ENCODE results near the gene RMC1. TPM values are rescaled to one million over a fixed set of nuclear protein-coding genes. Genes with fewer than 3 reads are reported as not detected.

RMC1 gene
- total RNA-seq, 1 donor from 2014 or later, result 26.8 TPM

DNA sequence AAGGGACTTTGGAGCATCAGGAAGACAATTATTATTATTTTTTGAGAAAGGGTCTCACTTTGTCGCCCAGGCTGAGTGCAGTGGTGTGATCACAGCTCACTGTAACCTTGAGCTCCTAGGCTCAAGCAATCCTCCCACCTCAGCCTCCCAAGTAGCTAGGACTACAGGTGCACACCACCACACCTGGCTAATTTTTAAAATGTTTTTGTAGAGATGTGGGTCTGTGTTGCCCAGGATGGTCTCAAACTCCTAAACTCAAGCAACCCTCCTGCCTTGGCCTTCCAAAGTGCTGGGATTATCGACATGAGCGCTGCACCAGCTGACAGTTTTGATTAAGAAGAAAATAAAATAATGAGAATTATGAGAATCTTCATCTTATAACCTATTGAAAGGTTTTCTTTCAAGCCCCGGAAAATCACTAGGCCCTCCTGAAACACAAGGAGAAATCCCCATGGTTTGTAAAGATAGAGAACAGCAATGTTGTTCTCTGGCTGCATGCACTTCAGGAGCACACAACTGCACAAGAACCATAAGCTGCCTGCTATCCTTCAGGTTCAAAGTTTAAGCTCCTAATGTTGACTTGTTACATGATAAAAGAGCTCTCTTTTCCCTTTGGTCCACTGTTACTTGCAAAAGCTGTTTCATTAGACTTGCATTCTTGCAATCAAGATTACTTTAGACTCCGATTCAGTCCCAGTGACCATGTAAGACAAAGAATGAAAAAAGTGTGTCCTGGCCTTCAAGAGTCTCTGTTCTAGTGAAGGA is 66.2 kb downstream of the RMC1 start:
- Mint-ChIP-seq H3K4me1 (ENCODE audit: low read depth) (peaks cover 13% of the 10 kb centered on the region), H3K27ac (ENCODE audit: unreplicated experiment) (no peak overlapping the region), H3K9me3 (ENCODE audit: low read depth) (no peaks in the 10 kb centered on the region), H3K27me3 (ENCODE audit: low read depth) (no peaks in the 10 kb centered on the region), H3K36me3 (ENCODE audit: low read depth) (peaks cover 28% of the 10 kb centered on the region), H3K4me3 (ENCODE audit: unreplicated experiment) (no peak overlapping the region)
- TF ChIP-seq, protein P1, sequence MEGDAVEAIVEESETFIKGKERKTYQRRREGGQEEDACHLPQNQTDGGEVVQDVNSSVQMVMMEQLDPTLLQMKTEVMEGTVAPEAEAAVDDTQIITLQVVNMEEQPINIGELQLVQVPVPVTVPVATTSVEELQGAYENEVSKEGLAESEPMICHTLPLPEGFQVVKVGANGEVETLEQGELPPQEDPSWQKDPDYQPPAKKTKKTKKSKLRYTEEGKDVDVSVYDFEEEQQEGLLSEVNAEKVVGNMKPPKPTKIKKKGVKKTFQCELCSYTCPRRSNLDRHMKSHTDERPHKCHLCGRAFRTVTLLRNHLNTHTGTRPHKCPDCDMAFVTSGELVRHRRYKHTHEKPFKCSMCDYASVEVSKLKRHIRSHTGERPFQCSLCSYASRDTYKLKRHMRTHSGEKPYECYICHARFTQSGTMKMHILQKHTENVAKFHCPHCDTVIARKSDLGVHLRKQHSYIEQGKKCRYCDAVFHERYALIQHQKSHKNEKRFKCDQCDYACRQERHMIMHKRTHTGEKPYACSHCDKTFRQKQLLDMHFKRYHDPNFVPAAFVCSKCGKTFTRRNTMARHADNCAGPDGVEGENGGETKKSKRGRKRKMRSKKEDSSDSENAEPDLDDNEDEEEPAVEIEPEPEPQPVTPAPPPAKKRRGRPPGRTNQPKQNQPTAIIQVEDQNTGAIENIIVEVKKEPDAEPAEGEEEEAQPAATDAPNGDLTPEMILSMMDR (IDR thresholded peaks at IDR 0.05), result no peak
- no peak for DNase-seq (ENCODE audit: low spot score)

DNA sequence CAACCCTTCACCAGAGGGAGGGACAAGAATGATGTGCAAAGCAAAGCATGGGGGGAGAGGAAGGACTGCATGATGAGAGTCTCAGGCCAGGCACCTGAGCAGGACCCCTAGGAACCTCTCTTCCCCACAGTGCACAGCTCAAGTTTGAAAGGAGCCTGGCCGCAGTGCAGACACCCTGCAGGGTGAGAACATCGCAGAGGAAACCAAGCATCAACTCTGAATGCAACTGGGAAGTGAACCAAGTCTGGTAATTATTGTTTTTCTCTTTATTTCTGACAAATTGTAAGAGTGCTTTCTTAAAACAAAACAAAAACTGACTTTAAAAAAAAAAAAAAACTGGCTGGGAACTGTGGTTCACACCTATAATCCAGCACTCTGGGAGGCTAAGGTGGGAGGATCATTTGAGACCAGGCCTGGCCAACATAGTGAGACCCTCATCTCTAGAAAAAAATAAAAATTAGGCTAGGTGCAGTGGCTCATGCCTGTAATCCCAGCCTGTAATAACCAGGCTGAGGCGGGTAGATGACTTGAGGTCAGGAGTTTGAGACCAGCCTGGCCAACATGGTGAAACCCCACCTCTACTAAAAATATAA is 67.7 kb downstream of the RMC1 start:
- no peaks in the 10 kb centered on the region for H3K27me3 Mint-ChIP-seq (ENCODE audit: low read depth)
- TF ChIP-seq, protein P1 (IDR thresholded peaks at IDR 0.05), result no peak
- H3K36me3 Mint-ChIP-seq (ENCODE audit: low read depth), result peaks cover 26% of the 10 kb centered on the region
- no peak overlapping the region for H3K4me3 Mint-ChIP-seq (ENCODE audit: unreplicated experiment)
- H3K9me3 Mint-ChIP-seq (ENCODE audit: low read depth), result no peaks in the 10 kb centered on the region
- peaks cover 22% of the 10 kb centered on the region for H3K4me1 Mint-ChIP-seq (ENCODE audit: low read depth)
- no peak for DNase-seq (ENCODE audit: low spot score)
- H3K27ac Mint-ChIP-seq (ENCODE audit: unreplicated experiment), result no peak overlapping the region

DNA sequence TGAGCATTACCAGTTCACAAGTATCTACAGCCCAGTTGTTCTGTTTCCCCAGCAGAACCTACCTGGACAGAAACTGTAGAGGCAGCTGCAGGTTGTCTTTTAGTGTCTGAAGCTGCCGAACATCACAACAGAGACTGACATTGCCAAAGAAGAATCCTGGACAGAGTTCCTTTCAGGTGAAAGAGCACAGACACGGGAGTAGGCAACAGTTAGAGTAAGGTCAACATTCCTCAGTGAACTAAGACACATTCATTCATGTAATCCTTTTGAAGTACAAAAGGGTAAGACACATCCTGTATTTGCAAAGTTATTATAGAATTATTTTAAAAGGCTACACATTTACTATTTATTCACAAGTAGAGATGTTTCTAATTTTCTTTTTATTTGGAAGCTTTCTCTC is 68.7 kb downstream of the RMC1 start:
- no peaks in the 10 kb centered on the region for H3K9me3 Mint-ChIP-seq (ENCODE audit: low read depth)
- H3K36me3 Mint-ChIP-seq (ENCODE audit: low read depth), result peaks cover 24% of the 10 kb centered on the region
- peaks cover 22% of the 10 kb centered on the region for H3K4me1 Mint-ChIP-seq (ENCODE audit: low read depth)
- no peak for DNase-seq (ENCODE audit: low spot score)
- no peak overlapping the region for H3K4me3 Mint-ChIP-seq (ENCODE audit: unreplicated experiment)
- TF ChIP-seq, protein P1 (IDR thresholded peaks at IDR 0.05), result no peak
- H3K27me3 Mint-ChIP-seq (ENCODE audit: low read depth), result no peaks in the 10 kb centered on the region
- no peak overlapping the region for H3K27ac Mint-ChIP-seq (ENCODE audit: unreplicated experiment)

DNA sequence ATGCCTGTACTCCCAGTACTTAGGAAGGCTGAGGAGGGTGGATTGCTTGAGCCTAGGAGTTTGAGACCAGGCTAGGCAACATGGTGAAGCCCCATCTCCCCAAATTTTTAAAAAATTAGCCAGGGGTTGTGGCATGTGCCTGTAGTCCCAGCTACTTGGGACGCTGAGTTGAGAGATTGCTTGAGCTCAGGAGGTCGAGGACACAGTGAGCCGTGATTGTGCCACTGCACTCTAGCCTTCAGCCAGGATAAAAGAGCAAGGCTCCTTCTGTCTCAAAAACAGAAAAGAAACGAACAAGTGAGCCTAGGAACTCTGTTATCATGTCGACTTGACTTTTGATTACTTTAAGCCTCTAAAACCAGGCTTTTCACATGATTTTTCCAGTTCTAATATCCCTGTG is 69.3 kb downstream of the RMC1 start:
- no peaks in the 10 kb centered on the region for H3K27me3 Mint-ChIP-seq (ENCODE audit: low read depth)
- H3K27ac Mint-ChIP-seq (ENCODE audit: unreplicated experiment), result no peak overlapping the region
- no peaks in the 10 kb centered on the region for H3K9me3 Mint-ChIP-seq (ENCODE audit: low read depth)
- peaks cover 20% of the 10 kb centered on the region for H3K36me3 Mint-ChIP-seq (ENCODE audit: low read depth)
- TF ChIP-seq, protein P1 (IDR thresholded peaks at IDR 0.05), result no peak
- DNase-seq (ENCODE audit: low spot score), result no peak
- H3K4me3 Mint-ChIP-seq (ENCODE audit: unreplicated experiment), result no peak overlapping the region
- peaks cover 22% of the 10 kb centered on the region for H3K4me1 Mint-ChIP-seq (ENCODE audit: low read depth)

DNA sequence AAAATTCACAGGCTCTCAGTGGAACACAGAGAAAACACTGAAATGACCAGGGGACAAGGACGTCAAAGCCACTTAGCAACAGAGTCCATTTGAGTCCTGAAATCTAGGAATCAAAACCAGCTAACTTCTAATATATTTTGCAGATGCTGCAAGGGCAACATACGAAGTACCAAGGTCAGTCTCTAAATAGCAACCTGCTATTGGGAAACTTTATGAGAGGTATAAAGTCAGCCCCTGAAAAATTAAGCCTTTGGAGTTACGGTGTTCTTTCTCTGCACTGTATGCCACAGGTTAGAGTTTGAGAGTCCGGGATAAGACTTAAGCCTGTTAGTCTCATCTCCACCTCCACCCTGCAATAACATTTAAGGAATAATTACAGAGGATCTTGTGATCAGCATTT is 69.7 kb downstream of the RMC1 start:
- Mint-ChIP-seq H3K27ac (ENCODE audit: unreplicated experiment) (no peak overlapping the region), H3K36me3 (ENCODE audit: low read depth) (peaks cover 19% of the 10 kb centered on the region), H3K27me3 (ENCODE audit: low read depth) (no peaks in the 10 kb centered on the region), H3K4me3 (ENCODE audit: unreplicated experiment) (no peak overlapping the region), H3K9me3 (ENCODE audit: low read depth) (no peaks in the 10 kb centered on the region), H3K4me1 (ENCODE audit: low read depth) (peaks cover 22% of the 10 kb centered on the region)
- TF ChIP-seq, protein P1 (IDR thresholded peaks at IDR 0.05), result no peak
- no peak for DNase-seq (ENCODE audit: low spot score)

Data from chondrocyte (in vitro differentiated cells).